COR-L47 (cell line): ENCODE measurements around the gene ZNF100.
"Not testable (repeated sequence)": the region's sequence is repeated elsewhere in the genome, so short reads cannot be mapped to it uniquely, and the experiment has no call there.

Source experiments
- DNase-seq: peaks from one replicate; lab custom pipeline; 2025; lab: John Stamatoyannopoulos, UW

ZNF100 gene

DNA sequence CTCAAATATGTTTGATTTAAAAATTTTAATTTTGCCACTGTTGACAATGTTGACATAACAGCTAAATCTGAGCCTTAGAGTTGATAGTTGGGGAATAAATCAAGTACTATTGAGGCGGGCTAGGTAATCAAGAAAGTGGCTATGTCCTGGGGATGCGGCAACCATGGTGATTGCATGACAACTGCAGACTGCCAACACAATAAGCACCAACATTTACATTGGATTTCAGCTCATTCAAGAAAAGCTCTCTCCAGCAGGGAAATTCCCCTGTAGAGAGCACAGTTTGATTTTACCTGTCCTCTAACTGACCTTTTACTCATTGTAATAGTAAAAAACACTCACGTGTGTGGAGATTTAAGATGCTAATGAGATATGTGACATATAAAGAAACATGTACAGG lies 63.1 kb downstream of the ZNF100 start:
- no peak for DNase-seq

DNA sequence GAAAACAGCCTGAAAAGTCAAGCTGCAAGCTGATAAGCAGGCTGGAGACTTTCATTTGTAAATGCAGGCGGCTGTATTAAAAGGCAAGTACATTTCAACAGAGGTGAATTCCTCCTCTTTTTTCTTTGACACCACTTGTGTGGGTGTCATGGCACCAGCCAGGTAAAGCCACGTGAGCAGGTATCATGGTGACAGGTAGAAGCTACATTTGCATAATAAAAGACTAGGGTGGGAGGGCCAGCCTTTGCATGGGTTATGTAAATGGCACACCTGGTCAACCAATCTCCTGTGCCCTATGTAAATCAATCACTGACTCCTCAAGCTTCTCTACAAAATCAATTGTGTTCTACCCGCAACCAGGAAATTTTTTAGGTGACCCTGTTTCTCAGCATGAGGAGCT lies 68.2 kb downstream of the ZNF100 start:
- DNase-seq = no peak

DNA sequence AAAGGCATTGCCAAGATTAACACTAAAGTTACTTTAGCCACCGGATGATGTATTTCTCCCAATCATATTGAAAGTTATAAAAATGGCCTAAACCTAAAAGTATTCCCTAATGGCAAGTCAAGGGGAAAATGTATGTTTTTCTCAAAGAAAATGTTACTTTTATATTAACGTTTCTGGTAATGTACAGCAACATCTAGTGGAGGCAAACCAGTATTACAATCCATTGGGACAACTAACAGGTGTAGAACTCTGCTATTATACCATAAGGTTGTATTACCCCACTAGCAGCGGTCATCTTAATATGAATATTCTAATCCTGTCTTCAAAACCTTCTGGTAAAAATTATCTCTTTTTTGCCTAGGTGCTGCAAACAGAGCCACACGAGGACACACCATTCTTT lies 69.2 kb downstream of the ZNF100 start:
- DNase-seq = no peak

DNA sequence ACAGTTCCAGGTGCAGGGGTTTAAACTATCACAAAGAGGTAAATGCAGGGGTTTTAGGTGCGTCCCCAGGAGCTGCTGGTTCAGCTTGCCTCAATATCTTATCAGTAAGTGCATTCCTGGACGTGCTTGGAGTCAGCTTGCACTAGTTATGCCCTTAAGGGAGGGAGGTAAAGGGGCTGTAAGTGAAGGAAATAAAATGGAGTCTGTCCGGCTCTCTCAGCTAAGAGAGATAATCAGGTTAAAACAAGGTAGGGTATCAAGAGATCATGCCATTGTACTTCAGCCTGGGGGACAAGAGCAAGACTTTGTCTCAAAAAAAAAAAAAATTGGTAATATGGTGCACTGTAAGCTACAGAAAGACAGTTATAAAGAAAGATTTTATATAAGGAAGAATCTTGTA lies 69.7 kb downstream of the ZNF100 start:
- DNase-seq = no peak

DNA sequence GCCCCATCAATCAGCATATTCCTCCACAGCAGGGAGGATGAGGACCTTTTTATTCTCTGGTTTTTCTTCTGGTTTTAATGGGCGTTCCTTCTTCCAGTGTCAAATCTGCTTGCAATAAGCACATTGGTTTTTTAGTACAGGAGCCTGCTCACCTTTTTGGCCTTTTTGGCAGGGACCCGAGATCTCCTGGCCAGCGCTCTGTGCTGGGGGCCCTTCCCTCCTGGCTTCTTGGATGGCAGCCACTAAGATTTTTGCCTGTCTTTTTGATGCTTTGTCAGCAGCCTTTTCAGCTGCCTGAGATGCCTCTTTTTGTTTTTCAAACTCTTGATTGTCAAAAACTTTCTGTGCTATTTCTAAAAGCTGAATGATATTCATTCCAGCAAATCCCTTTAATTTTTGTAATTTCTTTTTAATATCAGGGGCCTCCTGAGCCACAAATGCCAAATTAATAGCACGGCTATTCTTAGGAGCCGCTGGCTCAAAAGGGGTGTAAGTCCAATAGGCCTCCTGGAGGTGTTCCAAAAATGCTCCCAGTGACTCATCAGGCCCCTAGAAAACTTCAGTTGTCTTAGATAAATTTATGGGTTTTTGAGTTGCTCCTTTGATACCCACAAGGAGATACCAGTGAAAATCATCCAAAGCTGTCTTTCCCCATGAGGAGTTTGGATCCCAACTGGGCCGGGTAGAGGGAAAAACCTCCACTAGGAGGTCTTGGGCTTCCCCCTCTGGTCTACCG lies 73.0 kb downstream of the ZNF100 start:
- no peak for DNase-seq

DNA sequence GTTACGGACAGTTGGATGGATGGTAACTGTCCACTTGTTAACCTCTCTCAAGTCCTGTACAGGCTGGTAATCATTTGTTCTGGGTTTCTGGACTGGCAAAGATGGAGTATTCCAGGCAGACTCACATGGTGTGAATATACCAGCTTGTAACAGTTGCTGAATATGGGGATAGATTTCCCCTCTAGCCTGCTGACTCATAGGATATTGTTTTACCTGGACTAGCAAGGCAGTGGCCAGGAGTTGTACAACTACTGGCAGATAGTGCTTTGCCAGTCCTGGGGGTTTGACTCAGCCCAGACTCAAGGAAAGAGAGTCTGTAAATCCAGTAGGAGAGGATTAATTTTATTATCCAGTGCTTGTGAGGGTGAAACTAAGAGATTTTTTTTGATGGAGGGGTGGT lies 74.0 kb downstream of the ZNF100 start:
- no peak for DNase-seq

DNA sequence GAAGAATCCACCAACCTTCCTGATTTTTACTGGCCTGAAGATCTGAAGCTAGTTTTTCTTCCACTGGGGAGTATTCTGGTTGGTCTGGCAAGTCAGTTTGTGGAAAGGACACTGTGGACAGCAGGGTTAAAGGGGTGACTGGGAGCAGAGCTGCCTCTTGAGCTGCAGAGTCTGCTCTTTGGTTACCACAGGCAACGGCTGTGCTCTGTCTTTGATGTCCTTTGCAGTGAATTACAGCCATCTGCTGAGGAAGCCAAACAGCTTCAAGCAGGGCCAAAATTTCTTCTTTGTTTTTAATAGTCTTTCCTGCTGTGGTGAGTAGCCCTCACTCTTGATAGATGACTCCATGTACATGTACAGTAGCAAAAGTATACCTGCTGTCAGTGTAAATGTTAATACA lies 75.7 kb downstream of the ZNF100 start:
- DNase-seq = no peak

DNA sequence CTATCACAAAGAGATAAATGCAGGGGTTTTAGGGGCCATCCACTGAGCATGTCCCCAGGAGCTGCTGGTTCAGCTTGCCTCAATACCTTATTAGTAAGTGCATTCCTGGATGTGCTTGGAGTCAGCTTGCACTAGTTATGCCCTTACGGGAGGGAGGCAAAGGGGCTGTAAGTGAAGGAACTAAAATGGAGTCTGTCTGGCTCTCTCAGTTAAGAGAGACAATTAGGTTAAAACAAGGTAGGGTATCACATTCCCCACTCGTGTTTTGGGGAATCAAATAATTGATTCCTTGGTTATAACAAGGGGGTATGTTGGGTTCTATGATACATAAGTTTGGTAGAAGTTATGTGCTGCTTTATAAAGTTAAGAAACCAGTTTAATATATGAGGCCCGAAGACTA lies 78.9 kb downstream of the ZNF100 start:
- DNase-seq = no peak

DNA sequence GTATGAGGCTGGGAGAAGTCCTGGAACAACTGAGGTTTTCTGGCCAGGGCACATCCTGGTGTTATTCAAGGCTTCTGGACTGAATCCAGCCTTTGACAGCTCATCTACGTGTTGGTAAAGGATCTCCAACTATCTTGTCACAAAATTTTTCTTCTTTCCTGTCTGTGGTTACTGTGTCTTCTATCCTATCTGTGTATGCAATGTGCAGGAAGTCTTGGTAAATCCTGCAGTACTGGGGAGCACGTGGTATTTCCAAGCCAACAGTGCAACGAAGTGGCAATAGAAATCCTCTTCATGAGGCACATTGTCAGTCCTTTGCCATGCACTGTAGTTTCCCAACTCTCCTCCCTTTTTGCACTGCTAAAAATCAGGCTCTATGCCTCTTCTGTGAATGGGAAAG lies 86.7 kb downstream of the ZNF100 start:
- no peak for DNase-seq

DNA sequence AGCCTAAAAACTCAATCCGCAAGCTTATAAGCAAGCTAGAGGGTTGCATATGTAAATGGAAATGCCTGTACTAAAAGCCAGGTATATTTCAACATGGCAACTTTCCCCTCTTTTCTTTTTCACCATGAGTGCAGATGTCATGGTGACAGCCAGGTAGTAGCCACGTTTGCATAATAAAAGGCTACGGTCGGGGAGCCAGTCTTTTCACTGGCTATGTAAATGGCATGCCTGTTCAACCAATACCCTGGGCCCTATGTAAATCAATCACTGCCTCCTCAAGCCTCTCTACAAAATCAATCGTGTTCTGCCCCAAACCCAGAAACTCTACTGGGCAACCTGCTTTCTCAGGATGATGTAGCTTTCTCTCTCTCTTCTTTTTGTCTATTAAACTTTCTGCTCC lies 87.4 kb downstream of the ZNF100 start:
- no peak for DNase-seq

DNA sequence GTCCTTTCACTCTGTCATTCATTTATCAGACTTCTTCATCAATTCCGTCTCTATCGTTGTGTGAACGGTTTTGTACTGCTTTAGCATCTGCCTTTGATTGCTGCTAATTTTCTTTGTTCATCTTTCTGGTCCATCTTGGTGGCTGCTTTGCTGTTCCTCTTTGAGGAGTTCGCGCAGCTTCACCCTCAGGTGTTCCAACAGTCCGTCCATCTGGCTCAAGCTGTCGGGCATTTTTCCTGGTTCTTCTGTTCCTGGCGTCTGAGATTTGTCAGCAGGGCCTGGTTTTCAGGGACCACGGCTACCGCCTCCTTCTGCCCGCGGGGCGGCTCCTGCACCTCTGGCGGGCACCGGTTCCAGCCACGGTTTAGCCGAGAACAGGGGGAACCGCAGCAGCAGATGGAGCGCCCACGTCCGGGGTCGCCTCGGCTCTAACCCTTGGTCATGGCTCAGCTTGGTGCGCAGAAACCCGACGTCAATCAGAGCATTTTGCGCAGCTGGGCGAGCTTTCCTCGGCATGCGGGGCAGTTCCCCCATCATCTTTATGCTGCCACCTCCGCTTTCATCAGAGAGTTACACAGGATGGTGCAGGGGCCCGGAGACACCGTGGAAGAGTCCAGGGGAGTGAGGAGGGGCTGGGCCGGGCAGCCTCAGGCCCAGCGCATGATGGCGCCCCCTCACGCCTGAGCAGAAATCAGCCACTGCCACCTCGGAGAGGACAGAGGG lies 89.5 kb downstream of the ZNF100 start:
- no peak for DNase-seq

DNA sequence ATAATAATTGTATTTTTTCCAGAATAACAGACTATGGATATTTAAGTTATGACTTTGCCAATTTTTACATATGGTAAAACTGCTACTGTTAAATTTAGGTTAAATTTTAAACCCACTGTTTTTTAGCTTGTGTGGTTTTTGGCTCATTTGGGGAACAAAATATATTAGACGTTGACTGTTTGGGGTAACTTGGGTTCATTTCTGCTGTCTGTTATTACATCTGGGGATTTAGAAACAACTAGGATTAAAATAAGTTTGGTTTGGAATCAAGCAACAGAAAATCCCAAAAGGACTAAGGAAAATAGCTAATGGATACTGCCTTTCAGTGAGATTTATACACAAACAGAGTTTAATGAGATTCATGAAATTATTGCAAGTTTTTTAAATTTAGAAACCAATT lies 92.9 kb downstream of the ZNF100 start:
- no peak for DNase-seq

DNA sequence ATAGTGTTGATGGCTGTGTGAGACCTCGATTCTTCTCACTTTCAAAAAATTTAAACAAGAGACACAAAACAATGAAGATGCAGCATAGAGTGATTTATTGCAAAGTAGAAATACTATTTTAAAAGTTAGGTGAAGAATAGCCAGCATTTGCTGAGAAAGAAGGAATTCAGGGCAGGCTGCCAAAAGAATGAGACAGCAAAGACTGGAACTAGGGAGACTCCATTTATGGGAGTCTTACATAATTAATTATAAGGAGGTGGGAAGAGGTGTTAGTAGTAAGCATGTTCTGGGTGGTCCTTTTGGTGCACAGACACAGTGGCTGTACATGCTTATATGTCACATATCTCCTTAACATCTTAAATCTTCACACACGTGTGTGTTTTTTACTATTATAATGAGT lies 93.9 kb downstream of the ZNF100 start:
- DNase-seq = not testable (repeated sequence)
